ENCODE measurements around the gene RANBP3. TPM values are rescaled to one million over a fixed set of nuclear protein-coding genes. Genes with fewer than 3 reads are reported as not detected.

RANBP3 gene
- total and polyA plus RNA-seq, 2 of the 8 experiments (the other 6 are each of a cell fraction or from before 2014, with no cell fraction given): 95.4 to 122 TPM

GRCh38 chr19:5922161-5922545 is 55.8 kb downstream of the RANBP3 start:
- H4K5ac ChIP-seq (ENCODE audit: insufficient read length, low read depth, low read length): no peak overlapping the region
- H3K79me2 ChIP-seq (ENCODE audit: control insufficient read depth in 1 of 2, insufficient read depth in 2 of 2, low read length in 2 of 2): no peaks in the 10 kb centered on the region
- no peaks in the 10 kb centered on the region for H3K9me3 ChIP-seq (ENCODE audit: insufficient read depth in 2 of 2, low read depth in 1 of 2, low read length in 1 of 2)
- H2BK120ac ChIP-seq (replicated peaks; ENCODE audit: low read depth, low read length): no peak overlapping the region
- no peaks in the 10 kb centered on the region for H3K23me2 ChIP-seq (ENCODE audit: low read depth, low read length)
- no peak overlapping the region for H2AFZ ChIP-seq (ENCODE audit: low read length)
- no peak overlapping the region for H4K91ac ChIP-seq (replicated peaks; ENCODE audit: insufficient read length, low read length)
- no peak overlapping the region for H3K56ac ChIP-seq (replicated peaks; ENCODE audit: insufficient read length, low read depth, low read length)
- H4K8ac ChIP-seq (ENCODE audit: extremely low read depth, insufficient read depth, low read length): no peak overlapping the region
- no peak overlapping the region for H3K4me3 ChIP-seq (ENCODE audit: extremely low read depth in 1 of 4, insufficient read depth in 2 of 4, low read depth in 3 of 4, low read length in 4 of 4)
- H3K9ac ChIP-seq (replicated peaks in 1 of 4; ENCODE audit: extremely low read depth in 1 of 4, low read depth in 3 of 4, low read length in 3 of 4): no peak overlapping the region
- H3K4me2 ChIP-seq (ENCODE audit: insufficient read depth in 1 of 2, low read depth in 2 of 2, low read length in 2 of 2): no peak overlapping the region
- FAIRE-seq (no peak), DNase-seq (ENCODE audit: low read depth in 1 of 2, low spot score in 2 of 2) (no peak)
- H2AK5ac ChIP-seq (ENCODE audit: low read depth, low read length): no peak overlapping the region
- H2BK15ac ChIP-seq (ENCODE audit: low read length): no peak overlapping the region
- peaks cover 15 to 58% (median 48%) of the 10 kb centered on the region in 4 experiments for H3K36me3 ChIP-seq (ENCODE audit: control insufficient read depth in 2 of 4, insufficient read depth in 4 of 4, low read length in 3 of 4)
- H2BK20ac ChIP-seq (ENCODE audit: low read length): no peak overlapping the region
- H3K18ac ChIP-seq (ENCODE audit: extremely low read depth, low read length): no peak overlapping the region
- ChIA-PET POLR2A (ENCODE audit: partially characterized antibody) (no interaction called here), CTCF (ENCODE audit: partially characterized antibody) (interaction anchor here (1.0 kb wide), 1 partner anchor 62 kb away, joined by 3 read pairs; no protein-coding TSS in a partner anchor)
- H3K4ac ChIP-seq (replicated peaks; ENCODE audit: insufficient read length, low read depth, low read length): no peak overlapping the region
- no peaks in the 10 kb centered on the region; a peak in 1 of 7 replicates for H3K27me3 ChIP-seq (replicated peaks in 1 of 4; ENCODE audit: control insufficient read depth in 3 of 4, extremely low read depth in 1 of 4, insufficient read depth in 3 of 4, low read length in 3 of 4)
- H3K23ac ChIP-seq (ENCODE audit: insufficient read length): no peak overlapping the region
- no peak overlapping the region for H3K27ac ChIP-seq (ENCODE audit: low read depth, low read length)
- no peaks in the 10 kb centered on the region for H3K79me1 ChIP-seq (ENCODE audit: low read depth, low read length)
- H2BK12ac ChIP-seq (ENCODE audit: low read depth, low read length): no peak overlapping the region
- H3K4me1 ChIP-seq (replicated peaks in 1 of 4; ENCODE audit: control insufficient read depth in 3 of 4, insufficient read depth in 4 of 4, low read length in 3 of 4): no peaks in the 10 kb centered on the region
- H2BK5ac ChIP-seq (ENCODE audit: low read depth, low read length): no peak overlapping the region
- peaks cover 0 to 19% of the 10 kb centered on the region in 2 experiments for H4K20me1 ChIP-seq (replicated peaks in 1 of 2; ENCODE audit: control insufficient read depth in 1 of 2, insufficient read depth in 2 of 2, low read length in 2 of 2)
- no peak overlapping the region for H3K14ac ChIP-seq (ENCODE audit: insufficient read length)
- 99% methylated on average over 11 of the region's 12 CpGs; no CpG with 5 or more reads in 1 of the 2 experiments for WGBS, 2 experiments (ENCODE audit: extremely low coverage in 1 of 2, insufficient coverage in 1 of 2, insufficient read length in 1 of 2, insufficient replicate concordance in 2 of 2, low coverage in 1 of 2, low lambda C conversion rate in 2 of 2, missing lambda C conversion rate in 1 of 2)
- no peak for TF ChIP-seq MAX (IDR thresholded peaks at IDR 0.05)
- TF ChIP-seq SRF (IDR thresholded peaks at IDR 0.05; ENCODE audit: low read depth, low read length): no peak
- TF ChIP-seq CBX5 (IDR thresholded peaks at IDR 0.05; ENCODE audit: low read depth, low read length): no peak
- TF ChIP-seq NRF1 (IDR thresholded peaks at IDR 0.05; ENCODE audit: low read depth, low read length): no peak
- no peak for TF ChIP-seq CREB1 (IDR thresholded peaks at IDR 0.05)
- no peak for TF ChIP-seq FOSL1 (IDR thresholded peaks at IDR 0.05; ENCODE audit: insufficient read depth, low read depth, low read length)
- TF ChIP-seq CHD2 (IDR thresholded peaks at IDR 0.05; ENCODE audit: low read length): no peak
- TF ChIP-seq JUN (IDR thresholded peaks at IDR 0.05; ENCODE audit: low read depth, low read length): no peak
- TF ChIP-seq TEAD4 (IDR thresholded peaks at IDR 0.05; ENCODE audit: low read depth, low read length): no peak
- TF ChIP-seq SAP30 (IDR thresholded peaks at IDR 0.05; ENCODE audit: insufficient read depth, insufficient replicate concordance, low read length): no peak
- no peak for TF ChIP-seq KDM1A (IDR thresholded peaks at IDR 0.05; ENCODE audit: borderline replicate concordance, low read length)
- TF ChIP-seq RFX5 (IDR thresholded peaks at IDR 0.05; ENCODE audit: borderline replicate concordance, low read depth, low read length): no peak
- TF ChIP-seq GABPA (IDR thresholded peaks at IDR 0.05; ENCODE audit: borderline replicate concordance, insufficient read depth, low read length): no peak
- TF ChIP-seq ASH2L (IDR thresholded peaks at IDR 0.05; ENCODE audit: low read length): no peak

Data from H1 (cell line).